CD14-positive monocyte (primary cell): ENCODE measurements around the gene RFTN2. TPM values are rescaled to one million over a fixed set of nuclear protein-coding genes. Genes with fewer than 3 reads are reported as not detected.
"Not testable (repeated sequence)": the region's sequence is repeated elsewhere in the genome, so short reads cannot be mapped to it uniquely, and the experiment has no call there.

Experiments used
- DNase-seq, 3 donors: peaks; one replicate each; pipeline ENCODE4 v3.0.0-alpha.2; 2011 to 2022
- H2AFZ ChIP-seq: 2 replicates; pipeline ENCODE4 v1.6.0; 2012; ENCODE audit warnings: mild to moderate bottlenecking, low read depth, low read length, inconsistent platforms; ENCODE audit not compliant: insufficient read depth, poor library complexity, severe bottlenecking
- H3K27ac ChIP-seq, 2 donors: 1 replicate in 1 of 2; 2 replicates in 1 of 2; pipeline ENCODE4 v1.5.1; 2012 to 2013; ENCODE audit warnings: low read length in 2 of 2, control low read depth in 1 of 2, inconsistent platforms in 1 of 2, low read depth in 1 of 2, mild to moderate bottlenecking in 1 of 2
- H3K27me3 ChIP-seq, 2 donors: one replicate each; pipeline versions ENCODE4 v1.6.0 to v1.6.1; 2011 to 2013; ENCODE audit warnings: low read length in 2 of 2; ENCODE audit not compliant: control insufficient read depth in 2 of 2, insufficient read depth in 2 of 2
- H3K36me3 ChIP-seq, 2 donors: replicated peaks in 1 of 2; 1 replicate in 1 of 2; 2 replicates in 1 of 2; pipeline versions ENCODE4 v1.5.1 to v1.6.1; 2012 to 2013; ENCODE audit warnings: low read length in 2 of 2, control low read depth in 1 of 2, inconsistent platforms in 1 of 2, mild to moderate bottlenecking in 1 of 2; ENCODE audit not compliant: insufficient read depth in 2 of 2, control insufficient read depth in 1 of 2
- H3K4me1 ChIP-seq, 2 donors: 1 replicate in 1 of 2; 2 replicates in 1 of 2; pipeline versions ENCODE4 v1.5.1 to v1.6.1; 2012 to 2013; ENCODE audit warnings: low read length in 2 of 2, control low read depth in 1 of 2, inconsistent platforms in 1 of 2, mild to moderate bottlenecking in 1 of 2, moderate library complexity in 1 of 2; ENCODE audit not compliant: insufficient read depth in 2 of 2, control insufficient read depth in 1 of 2
- H3K4me2 ChIP-seq: replicated peaks from 2 replicates; pipeline ENCODE3; 2012; ENCODE audit warnings: low read length, moderate library complexity, mild to moderate bottlenecking; ENCODE audit not compliant: poor library complexity, severe bottlenecking; ENCODE audit errors: extremely low read depth
- H3K4me3 ChIP-seq, 3 experiments: fragments of 200-600 bp in 1 of 3; sonication (generic) in 1 of 3; replicated peaks in 1 of 3; 1 replicate in 2 of 3; 2 replicates in 1 of 3; pipeline ENCODE4 v1.5.1; 2011 to 2013; ENCODE audit warnings: low read length in 3 of 3, mild to moderate bottlenecking in 3 of 3, control low read depth in 2 of 3, low read depth in 2 of 3, inconsistent platforms in 1 of 3, moderate library complexity in 1 of 3
- H3K79me2 ChIP-seq: 2 replicates; pipeline ENCODE4 v1.6.0; 2012; ENCODE audit warnings: mild to moderate bottlenecking, control low read depth, inconsistent platforms, low read length, moderate library complexity; ENCODE audit not compliant: insufficient read depth
- H3K9ac ChIP-seq: 2 replicates; pipeline ENCODE4 v1.6.0; 2017; ENCODE audit warnings: low read length, mild to moderate bottlenecking; ENCODE audit not compliant: insufficient read depth, poor library complexity, severe bottlenecking
- H3K9me3 ChIP-seq, 2 donors: replicated peaks in 1 of 2; 1 replicate in 1 of 2; 2 replicates in 1 of 2; pipeline versions ENCODE4 v1.5.1 to v1.6.1; 2012 to 2013; ENCODE audit warnings: low read length in 2 of 2, control low read depth in 1 of 2; ENCODE audit not compliant: control insufficient read depth in 1 of 2, insufficient read depth in 1 of 2
- H4K20me1 ChIP-seq: 2 replicates; pipeline ENCODE4 v1.6.0; 2012; ENCODE audit warnings: mild to moderate bottlenecking, low read length, control low read depth, moderate library complexity; ENCODE audit not compliant: insufficient read depth
- H3K27ac Mint-ChIP-seq, 7 donors: one replicate each; pipeline ENCODE4 v1.8.0; 2020; ENCODE audit warnings: mild to moderate bottlenecking in 7 of 7, mixed read lengths in 7 of 7, moderate library complexity in 6 of 7, inconsistent platforms in 2 of 7
- H3K27me3 Mint-ChIP-seq, 3 donors: one replicate each; pipeline ENCODE4 v1.8.0; 2021 to 2022; ENCODE audit warnings: low read depth in 3 of 3, mild to moderate bottlenecking in 3 of 3, mixed read lengths in 3 of 3, moderate library complexity in 3 of 3, inconsistent platforms in 1 of 3
- H3K36me3 Mint-ChIP-seq, 2 donors: one replicate each; pipeline ENCODE4 v1.8.0; 2020; ENCODE audit warnings: mixed read lengths in 2 of 2, inconsistent platforms in 1 of 2, mild to moderate bottlenecking in 1 of 2
- H3K4me1 Mint-ChIP-seq: one replicate; pipeline ENCODE4 v1.8.0; 2020; ENCODE audit warnings: mild to moderate bottlenecking, mixed read lengths
- H3K4me3 Mint-ChIP-seq, 2 donors: one replicate each; pipeline ENCODE4 v1.8.0; 2020; ENCODE audit warnings: mild to moderate bottlenecking in 2 of 2, mixed read lengths in 2 of 2, moderate library complexity in 1 of 2
- H3K9me3 Mint-ChIP-seq, 7 donors: one replicate each; pipeline ENCODE4 v1.8.0; 2020 to 2022; ENCODE audit warnings: mixed read lengths in 7 of 7, mild to moderate bottlenecking in 6 of 7, moderate library complexity in 6 of 7, inconsistent platforms in 2 of 7
- CTCF ChIP-seq: fragments of 200-600 bp; IDR thresholded peaks from one replicate; pipeline ENCODE4 v1.8.0; 2022; ENCODE audit warnings: antibody characterized with exemption, mild to moderate bottlenecking
- WGBS: methylation state at CpG from one replicate; pipeline ENCODE4 v1.1.5; 2013; ENCODE audit warnings: missing lambda C conversion rate; ENCODE audit not compliant: insufficient coverage; 5-methylcytosine and 5-hydroxymethylcytosine counted together
- intact Hi-C, 2 donors: fragments of 100-400 bp; cut with micrococcal nuclease; formaldehyde crosslinking; loops; one replicate each; pipeline versions ENCODE4 v1.15.0 to v1.15.1; 2023
- polyA plus RNA-seq, 3 donors: library from polyadenylated mRNA; depleted of rRNA in 1 of 3; unstranded in 2 of 3; stranded (reverse) in 1 of 3; fragments of 300-500 nt in 2 of 3; fragments of >200 nt in 1 of 3; fragmentation: Illumina TruSeq in 2 of 3; gene quantifications; 1 replicate in 2 of 3; 2 replicates in 1 of 3; pipeline ENCODE4 v1.2.3, GENCODE V29; 2012 to 2021

The RFTN2 gene
- polyA plus RNA-seq, 3 donors, result 0.02 TPM; not detected in 2

DNA sequence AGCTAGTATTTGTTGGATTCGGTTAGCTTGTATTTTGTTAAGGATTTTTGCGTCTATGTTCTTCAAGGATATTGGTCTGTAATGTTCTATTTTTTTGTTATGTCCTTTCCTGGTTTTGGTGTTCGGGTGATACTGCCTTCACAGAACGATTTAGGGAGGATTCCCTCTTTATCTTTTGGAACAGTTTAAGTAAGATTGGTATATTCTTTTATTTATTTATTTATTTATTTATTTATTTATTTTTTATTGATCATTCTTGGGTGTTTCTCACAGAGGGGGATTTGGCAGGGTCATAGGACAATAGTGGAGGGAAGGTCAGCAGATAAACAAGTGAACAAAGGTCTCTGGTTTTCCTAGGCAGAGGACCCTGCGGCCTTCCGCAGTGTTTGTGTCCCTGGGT, 19.8 kb upstream of the RFTN2 start:
- H3K4me3 ChIP-seq, H4K20me1 ChIP-seq, H3K4me2 ChIP-seq, H3K4me3 Mint-ChIP-seq, H3K79me2 ChIP-seq, H3K27me3 ChIP-seq, H3K27me3 Mint-ChIP-seq, H3K4me1 ChIP-seq, H3K27ac Mint-ChIP-seq, H3K36me3 ChIP-seq, intact Hi-C loops, H3K9me3 ChIP-seq, DNase-seq, H3K4me1 Mint-ChIP-seq, H3K9ac ChIP-seq, H2AFZ ChIP-seq, H3K36me3 Mint-ChIP-seq, H3K27ac ChIP-seq: not testable (repeated sequence)
- peaks cover 4 to 16% (median 7%) of the 10 kb centered on the region in 7 donors for H3K9me3 Mint-ChIP-seq
- WGBS, result 92% methylated on average over 2 of the region's 6 CpGs

DNA sequence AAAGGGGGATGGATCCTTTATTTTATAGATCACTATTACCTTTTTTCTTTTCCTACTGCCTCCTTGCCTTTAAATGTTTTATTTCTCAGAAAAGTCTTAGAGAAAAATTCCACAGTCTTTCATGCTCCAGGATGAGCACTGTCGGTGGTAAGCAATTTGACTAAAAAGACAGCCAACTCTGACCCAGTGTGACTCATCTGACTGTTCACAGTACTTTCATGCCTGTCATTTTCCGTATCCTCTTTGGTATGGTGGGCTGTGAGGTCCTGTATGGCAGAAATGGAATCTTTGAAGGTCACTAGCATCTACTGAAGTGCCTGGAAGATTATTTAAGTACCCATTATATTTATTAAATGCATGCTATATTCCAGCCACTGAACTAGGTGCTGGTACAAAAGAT, 2.1 kb upstream of the RFTN2 start:
- H3K4me1 ChIP-seq, result no peaks in the 10 kb centered on the region
- H3K9ac ChIP-seq, result no peak overlapping the region
- Mint-ChIP-seq H3K27me3 (peaks cover 0 to 5% (median 3%) of the 10 kb centered on the region in 3 donors), H3K4me3 (no peak overlapping the region), H3K9me3 (peaks cover 0 to 3% (median 0%) of the 10 kb centered on the region in 7 donors), H3K27ac (no peak overlapping the region), H3K4me1 (no peaks in the 10 kb centered on the region), H3K36me3 (no peaks in the 10 kb centered on the region)
- H3K27ac ChIP-seq, result no peak overlapping the region
- TF ChIP-seq CTCF, result no peak
- 86% methylated on average over 1 of the region's 2 CpGs for WGBS
- intact Hi-C loops, result no loop called here
- no peak overlapping the region for H3K4me2 ChIP-seq
- H4K20me1 ChIP-seq, result no peaks in the 10 kb centered on the region
- no peak overlapping the region for H3K4me3 ChIP-seq
- no peak for DNase-seq
- no peaks in the 10 kb centered on the region for H3K79me2 ChIP-seq
- no peak overlapping the region for H2AFZ ChIP-seq
- H3K27me3 ChIP-seq, result peaks cover 0 to 2% of the 10 kb centered on the region in 2 donors
- no peaks in the 10 kb centered on the region for H3K9me3 ChIP-seq
- no peaks in the 10 kb centered on the region for H3K36me3 ChIP-seq
